Calu3 (cell line): Measurements from ENCODE around the gene DOCK7. TPM values are rescaled to one million over a fixed set of nuclear protein-coding genes. Genes with fewer than 3 reads are reported as not detected.
"Not testable (repeated sequence)": the region's sequence is repeated elsewhere in the genome, so short reads cannot be mapped to it uniquely, and the experiment has no call there.

Experiments
- BruUV-seq: library from RNA; stranded (reverse); fragments of 400-500 nt; replicated peaks from 2 replicates; lab custom pipeline; 2021; lab: Mats Ljungman, UMichigan
- CTCF ChIA-PET: fragments of 300-600 bp; sonication (Branson Sonifier 250); formaldehyde crosslinking; loops from one replicate; lab custom pipeline; 2022; ENCODE audit warnings: antibody characterized with exemption; lab: Charles Lee
- DNase-seq: peaks from one replicate; pipeline ENCODE4 v3.0.0; 2022
- H3K27ac Mint-ChIP-seq: one replicate; pipeline ENCODE4 v1.8.0; 2022; ENCODE audit warnings: mixed read lengths; ENCODE audit not compliant: unreplicated experiment
- H3K27me3 Mint-ChIP-seq: one replicate; pipeline ENCODE4 v1.8.0; 2022; ENCODE audit warnings: mixed read lengths; ENCODE audit not compliant: unreplicated experiment
- H3K36me3 Mint-ChIP-seq: one replicate; pipeline ENCODE4 v1.8.0; 2022; ENCODE audit warnings: mild to moderate bottlenecking, moderate library complexity, mixed read lengths; ENCODE audit not compliant: insufficient read depth, unreplicated experiment
- H3K4me1 Mint-ChIP-seq: one replicate; pipeline ENCODE4 v1.8.0; 2022; ENCODE audit warnings: mild to moderate bottlenecking, low read depth, mixed read lengths; ENCODE audit not compliant: unreplicated experiment
- H3K4me3 Mint-ChIP-seq: one replicate; pipeline ENCODE4 v1.8.0; 2022; ENCODE audit warnings: mild to moderate bottlenecking, low read depth, moderate library complexity, mixed read lengths; ENCODE audit not compliant: unreplicated experiment
- H3K9me3 Mint-ChIP-seq: one replicate; pipeline ENCODE4 v1.8.0; 2022; ENCODE audit warnings: low read depth, mixed read lengths; ENCODE audit not compliant: unreplicated experiment
- intact Hi-C: fragments of 100-400 bp; cut with micrococcal nuclease; formaldehyde crosslinking; loops from one replicate; pipeline ENCODE4 v1.10.0; 2022; ENCODE audit not compliant: unreplicated experiment
- total RNA-seq: library from RNA; stranded (reverse); gene quantifications from 2 replicates; pipeline ENCODE4 v1.2.3, GENCODE V29; 2022
- TF ChIP-seq, protein P1 (sequence below): fragments of 200-600 bp; IDR thresholded peaks from one replicate; pipeline ENCODE4 v1.8.0; 2022; ENCODE audit warnings: antibody characterized with exemption; ENCODE audit not compliant: unreplicated experiment

The DOCK7 gene
- total RNA-seq, 1 experiment from 2014 or later: 48.6 TPM

DNA sequence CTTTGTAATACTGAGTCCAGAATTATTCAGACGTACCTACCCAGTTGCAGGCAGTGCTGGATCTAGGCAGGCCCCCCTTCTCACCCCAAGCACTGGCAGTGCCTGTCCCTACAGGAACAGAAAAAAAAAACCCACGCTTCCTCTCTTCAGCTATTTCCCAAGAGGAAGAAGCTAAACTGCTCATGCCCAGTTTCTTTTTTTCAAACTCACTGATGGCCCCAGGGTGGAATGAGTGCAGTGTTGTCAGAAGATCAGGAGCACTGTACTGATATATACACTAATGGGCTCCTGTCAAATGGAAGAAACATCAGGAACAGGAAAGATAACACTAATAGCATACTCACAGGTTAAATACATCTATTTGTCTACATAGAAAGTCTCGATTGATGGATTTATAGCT, 28.2 kb upstream of the DOCK7 start:
- Mint-ChIP-seq H3K9me3 (no peaks in the 10 kb centered on the region), H3K36me3 (no peaks in the 10 kb centered on the region), H3K27ac (no peak overlapping the region), H3K27me3 (no peaks in the 10 kb centered on the region), H3K4me3 (no peak overlapping the region), H3K4me1 (no peaks in the 10 kb centered on the region)
- TF ChIP-seq, protein P1, sequence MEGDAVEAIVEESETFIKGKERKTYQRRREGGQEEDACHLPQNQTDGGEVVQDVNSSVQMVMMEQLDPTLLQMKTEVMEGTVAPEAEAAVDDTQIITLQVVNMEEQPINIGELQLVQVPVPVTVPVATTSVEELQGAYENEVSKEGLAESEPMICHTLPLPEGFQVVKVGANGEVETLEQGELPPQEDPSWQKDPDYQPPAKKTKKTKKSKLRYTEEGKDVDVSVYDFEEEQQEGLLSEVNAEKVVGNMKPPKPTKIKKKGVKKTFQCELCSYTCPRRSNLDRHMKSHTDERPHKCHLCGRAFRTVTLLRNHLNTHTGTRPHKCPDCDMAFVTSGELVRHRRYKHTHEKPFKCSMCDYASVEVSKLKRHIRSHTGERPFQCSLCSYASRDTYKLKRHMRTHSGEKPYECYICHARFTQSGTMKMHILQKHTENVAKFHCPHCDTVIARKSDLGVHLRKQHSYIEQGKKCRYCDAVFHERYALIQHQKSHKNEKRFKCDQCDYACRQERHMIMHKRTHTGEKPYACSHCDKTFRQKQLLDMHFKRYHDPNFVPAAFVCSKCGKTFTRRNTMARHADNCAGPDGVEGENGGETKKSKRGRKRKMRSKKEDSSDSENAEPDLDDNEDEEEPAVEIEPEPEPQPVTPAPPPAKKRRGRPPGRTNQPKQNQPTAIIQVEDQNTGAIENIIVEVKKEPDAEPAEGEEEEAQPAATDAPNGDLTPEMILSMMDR: no peak
- no TSS peak for BruUV-seq
- no peak for DNase-seq
- intact Hi-C loops: no loop called here
- CTCF ChIA-PET: interaction anchor here (0.7 kb wide), 1 partner anchor 29 kb away, joined by 3 read pairs; no protein-coding TSS in a partner anchor

DNA sequence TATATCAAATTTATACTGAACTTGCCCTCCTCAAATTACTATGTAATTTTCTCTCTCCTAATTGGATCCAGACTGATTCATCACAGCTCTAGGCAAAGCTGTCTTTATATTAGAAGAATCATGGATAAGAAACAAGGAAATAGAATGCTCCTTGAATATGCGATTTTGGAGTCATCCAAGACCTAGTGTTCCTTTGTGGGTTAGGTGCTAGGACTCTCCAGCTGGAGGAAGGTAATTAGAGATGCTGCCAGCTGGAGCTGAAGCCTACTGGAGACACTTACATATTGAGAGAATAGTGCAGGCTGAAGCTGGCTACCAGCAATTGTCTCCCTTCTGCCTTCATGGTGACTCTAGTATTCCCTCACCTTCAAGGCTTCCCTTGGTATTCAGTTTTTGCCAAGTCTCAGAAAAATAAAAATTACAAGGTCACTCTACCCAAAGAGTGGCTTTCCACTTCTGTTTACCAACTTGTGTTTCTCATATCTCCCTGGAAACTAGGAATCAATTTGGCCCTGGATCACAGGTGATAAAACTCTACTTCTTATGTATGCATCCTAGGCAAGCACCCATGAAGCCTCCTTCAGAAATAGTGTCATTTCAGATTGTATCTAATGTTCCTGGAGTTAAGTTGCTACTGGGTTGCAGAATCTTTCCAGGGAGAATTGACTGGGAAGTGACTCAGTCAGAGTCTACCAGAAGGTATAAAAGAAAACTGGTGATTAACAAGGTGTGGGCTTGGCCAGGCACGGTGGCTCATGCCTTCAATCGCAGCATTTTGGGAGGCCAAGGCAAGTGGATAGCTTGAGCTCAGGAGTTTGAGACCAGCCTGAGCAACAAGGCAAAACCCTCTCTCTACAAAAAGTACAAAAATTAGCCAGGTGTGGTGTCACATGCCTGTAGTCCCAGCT, 24.4 kb upstream of the DOCK7 start:
- Mint-ChIP-seq H3K27me3 (no peaks in the 10 kb centered on the region), H3K4me3 (no peak overlapping the region), H3K9me3 (no peaks in the 10 kb centered on the region), H3K27ac (no peak overlapping the region), H3K36me3 (no peaks in the 10 kb centered on the region), H3K4me1 (peaks cover 5% of the 10 kb centered on the region)
- DNase-seq: no peak
- CTCF ChIA-PET: interaction anchor here (0.6 kb wide), 1 partner anchor 107 kb away, joined by 3 read pairs; no protein-coding TSS in a partner anchor
- no TSS peak for BruUV-seq
- intact Hi-C loops: no loop called here
- TF ChIP-seq, protein P1: no peak

DNA sequence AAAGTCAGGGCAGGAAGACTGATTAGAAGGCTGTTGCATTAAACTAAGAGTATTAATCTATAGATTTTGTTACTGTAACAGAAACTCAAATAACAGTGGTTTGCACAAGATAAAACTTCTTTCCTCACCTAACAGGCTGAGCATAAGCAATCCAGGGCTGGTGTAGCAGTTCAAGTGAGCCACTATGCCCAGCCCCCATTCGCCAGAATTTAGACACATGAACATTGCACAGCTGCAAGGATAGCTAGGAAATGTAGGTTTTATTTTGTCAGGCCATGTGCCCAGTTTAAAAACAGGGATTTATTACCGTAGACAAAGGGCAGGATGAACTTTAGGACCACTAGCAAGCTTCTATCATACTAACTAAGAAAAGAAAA, 19.5 kb upstream of the DOCK7 start:
- Mint-ChIP-seq H3K4me1 (peaks cover 13% of the 10 kb centered on the region), H3K27ac (no peak overlapping the region)

DNA sequence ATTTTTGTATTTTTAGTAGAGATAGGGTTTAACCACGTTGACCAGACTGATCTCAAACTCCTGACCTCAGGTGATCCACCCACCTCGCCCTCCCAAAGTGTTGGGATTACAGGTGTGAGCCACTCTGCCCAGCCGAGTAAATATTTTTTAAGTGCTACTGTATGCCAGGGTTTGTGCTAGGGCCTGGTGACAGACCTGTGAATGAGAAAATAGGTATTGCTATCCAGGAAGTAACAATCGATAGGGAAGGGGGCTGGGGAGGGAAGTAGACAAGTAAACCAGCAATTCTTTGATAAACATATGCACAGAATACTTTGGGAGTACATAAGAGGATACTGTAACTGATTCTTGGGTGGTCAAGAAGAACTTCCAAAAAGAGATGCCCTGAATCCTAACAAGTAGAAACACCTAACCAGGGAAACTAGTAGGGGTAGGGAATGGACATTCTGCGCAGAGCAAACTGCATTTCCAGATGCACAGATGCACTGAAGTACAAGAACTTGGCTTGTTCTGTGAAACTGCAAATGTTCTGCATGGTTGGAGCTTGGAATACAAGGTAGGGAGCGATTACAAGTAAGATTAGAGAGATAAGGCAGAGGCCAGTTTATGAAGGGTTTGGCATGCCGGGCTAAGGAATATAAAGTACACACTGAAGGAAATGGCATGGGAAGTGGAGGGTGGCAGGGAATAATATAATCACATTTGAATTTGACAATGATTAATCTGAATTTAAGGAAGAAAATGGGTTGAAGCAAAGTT, 19.0 kb upstream of the DOCK7 start:
- CTCF ChIA-PET: interaction anchor here (0.6 kb wide), 1 partner anchor 18 kb away, joined by 4 read pairs; no protein-coding TSS in a partner anchor
- intact Hi-C loops: no loop called here
- Mint-ChIP-seq H3K4me1 (peaks cover 13% of the 10 kb centered on the region), H3K27me3 (no peaks in the 10 kb centered on the region), H3K36me3 (no peaks in the 10 kb centered on the region), H3K4me3 (no peak overlapping the region), H3K27ac (no peak overlapping the region), H3K9me3 (peaks cover 3% of the 10 kb centered on the region)
- no TSS peak for BruUV-seq
- no peak for DNase-seq
- TF ChIP-seq, protein P1: no peak

More for the DNA sequence above, 19.5 kb upstream of the DOCK7 start:
- TF ChIP-seq, protein P1: no peak
- no peak for DNase-seq
- Mint-ChIP-seq H3K36me3 (no peaks in the 10 kb centered on the region), H3K4me3 (no peak overlapping the region), H3K9me3 (peaks cover 3% of the 10 kb centered on the region), H3K27me3 (no peaks in the 10 kb centered on the region)
- intact Hi-C loops: no loop called here
- no TSS peak for BruUV-seq
- CTCF ChIA-PET: no interaction called here

DNA sequence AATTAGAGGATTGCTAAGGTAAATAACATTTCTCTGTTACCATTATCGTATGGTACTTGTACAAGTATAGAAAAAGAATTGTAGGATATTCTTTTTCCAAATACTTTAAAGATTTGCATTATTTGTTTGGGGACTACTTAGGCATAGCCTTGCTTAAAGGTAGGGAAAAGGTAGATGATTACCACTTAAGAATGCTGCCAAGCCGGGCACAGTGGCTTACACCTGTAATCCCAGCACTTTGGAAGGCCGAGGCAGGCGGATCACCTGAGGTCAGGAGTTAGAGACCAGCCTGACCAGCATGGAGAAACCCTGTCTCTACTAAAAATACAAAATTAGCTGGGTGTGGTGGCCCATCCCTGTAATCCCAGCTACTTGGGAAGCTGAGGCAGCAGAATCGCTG, 10.0 kb upstream of the DOCK7 start:
- H3K36me3 Mint-ChIP-seq, DNase-seq, H3K4me1 Mint-ChIP-seq, BruUV-seq, H3K27ac Mint-ChIP-seq, H3K4me3 Mint-ChIP-seq, H3K27me3 Mint-ChIP-seq, intact Hi-C loops, CTCF ChIA-PET, H3K9me3 Mint-ChIP-seq: not testable (repeated sequence)

DNA sequence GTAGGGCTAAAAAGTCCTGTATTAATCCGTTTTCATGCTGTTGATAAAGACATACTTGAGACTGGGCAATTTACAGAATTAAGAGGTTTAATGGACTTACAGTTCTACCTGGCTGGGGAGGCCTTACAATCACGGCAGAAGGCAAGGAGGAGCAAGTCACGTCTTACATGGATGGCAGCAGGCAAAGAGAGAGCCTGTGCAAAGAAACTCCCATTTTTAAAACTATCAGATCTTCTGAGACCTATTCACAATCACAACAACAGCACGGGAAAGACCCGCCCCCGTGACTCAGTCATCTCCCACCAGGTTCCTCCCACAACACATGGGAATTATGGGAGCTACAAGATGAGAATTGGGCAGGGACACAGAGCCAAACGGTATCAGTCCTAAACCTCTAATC, 6.3 kb upstream of the DOCK7 start:
- BruUV-seq, CTCF ChIA-PET, H3K36me3 Mint-ChIP-seq, DNase-seq, H3K4me3 Mint-ChIP-seq, H3K9me3 Mint-ChIP-seq, H3K27ac Mint-ChIP-seq, H3K27me3 Mint-ChIP-seq: not testable (repeated sequence)
- peaks cover 38% of the 10 kb centered on the region for H3K4me1 Mint-ChIP-seq
- intact Hi-C loops: loop anchor here (5.0 kb wide), 1 partner anchor 33 kb away; no protein-coding TSS in a partner anchor
